Breast epithelium (tissue), 3 donors: ENCODE data around the gene MIS12.

Experiments
- POLR2AphosphoS5 ChIP-seq, 3 donors: sonication (generic); formaldehyde crosslinking; IDR thresholded peaks; one replicate each; pipeline ENCODE4 v1.6.1; 2017; ENCODE audit warnings: antibody characterized with exemption in 3 of 3
- TF ChIP-seq, protein P1 (sequence below), 3 donors: fragments of 450-650 bp; IDR thresholded peaks; one replicate each; pipeline ENCODE4 v1.5.1; 2016 to 2017; ENCODE audit warnings: antibody characterized with exemption in 3 of 3, mild to moderate bottlenecking in 3 of 3, moderate library complexity in 3 of 3

DNA sequence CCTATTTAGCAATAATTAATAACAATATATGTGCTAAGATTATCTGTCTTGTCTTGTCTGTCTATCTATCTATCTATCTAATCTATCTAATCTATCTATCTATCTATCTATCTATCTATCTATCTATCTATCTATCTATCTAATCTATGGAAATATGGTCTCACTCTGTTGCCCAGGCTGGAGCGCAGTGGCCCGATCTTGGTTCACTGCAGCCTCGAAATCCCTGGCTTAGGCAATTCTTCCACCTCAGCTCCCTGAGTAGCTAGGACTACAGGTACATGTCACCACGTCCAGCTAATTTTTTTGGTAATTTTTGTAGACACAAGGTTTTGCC lies 44.7 kb downstream of the MIS12 start:
- TF ChIP-seq, protein P1, sequence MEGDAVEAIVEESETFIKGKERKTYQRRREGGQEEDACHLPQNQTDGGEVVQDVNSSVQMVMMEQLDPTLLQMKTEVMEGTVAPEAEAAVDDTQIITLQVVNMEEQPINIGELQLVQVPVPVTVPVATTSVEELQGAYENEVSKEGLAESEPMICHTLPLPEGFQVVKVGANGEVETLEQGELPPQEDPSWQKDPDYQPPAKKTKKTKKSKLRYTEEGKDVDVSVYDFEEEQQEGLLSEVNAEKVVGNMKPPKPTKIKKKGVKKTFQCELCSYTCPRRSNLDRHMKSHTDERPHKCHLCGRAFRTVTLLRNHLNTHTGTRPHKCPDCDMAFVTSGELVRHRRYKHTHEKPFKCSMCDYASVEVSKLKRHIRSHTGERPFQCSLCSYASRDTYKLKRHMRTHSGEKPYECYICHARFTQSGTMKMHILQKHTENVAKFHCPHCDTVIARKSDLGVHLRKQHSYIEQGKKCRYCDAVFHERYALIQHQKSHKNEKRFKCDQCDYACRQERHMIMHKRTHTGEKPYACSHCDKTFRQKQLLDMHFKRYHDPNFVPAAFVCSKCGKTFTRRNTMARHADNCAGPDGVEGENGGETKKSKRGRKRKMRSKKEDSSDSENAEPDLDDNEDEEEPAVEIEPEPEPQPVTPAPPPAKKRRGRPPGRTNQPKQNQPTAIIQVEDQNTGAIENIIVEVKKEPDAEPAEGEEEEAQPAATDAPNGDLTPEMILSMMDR (IDR thresholded peaks at IDR 0.05): no peak
- no peak for TF ChIP-seq POLR2AphosphoS5 (IDR thresholded peaks at IDR 0.05)
